Measurements from ENCODE around the gene TBC1D24. TPM values are rescaled to one million over a fixed set of nuclear protein-coding genes. Genes with fewer than 3 reads are reported as not detected.
"Not testable (repeated sequence)": the region's sequence is repeated elsewhere in the genome, so short reads cannot be mapped to it uniquely, and the experiment has no call there.

TBC1D24 gene
- total RNA-seq, 3 donors from 2014 or later: 6.9 to 14.3 (median 8.5) TPM

DNA sequence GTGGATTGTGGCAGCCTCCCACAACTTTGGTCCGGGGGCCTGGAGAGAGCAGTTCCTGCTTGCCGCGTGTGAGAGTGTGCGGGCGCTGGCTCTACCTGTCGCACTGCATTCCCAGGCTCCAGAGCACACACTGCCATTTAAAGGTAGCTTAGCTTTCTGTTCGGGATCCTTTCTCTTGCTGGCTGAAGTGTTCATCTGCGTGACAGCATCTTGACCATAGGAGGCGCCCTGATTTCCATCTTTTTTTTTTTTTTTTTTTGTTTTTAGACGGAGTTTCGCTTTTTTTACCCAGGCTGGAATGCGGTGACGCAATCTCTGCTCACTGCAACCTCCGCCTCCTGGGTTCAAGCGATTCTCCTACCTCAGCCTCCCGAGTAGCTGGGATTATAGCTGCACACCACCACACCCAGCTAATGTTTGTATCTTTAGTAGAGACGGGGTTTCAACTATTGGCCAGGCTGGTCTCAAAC is 76.5 kb downstream of the TBC1D24 start:
- H3K4me3 ChIP-seq; H3K36me3 ChIP-seq (ENCODE audit: low read depth); intact Hi-C loops (cut with DNase I, micrococcal nuclease); H3K9me3 ChIP-seq; H3K4me1 ChIP-seq (ENCODE audit: low read depth): not testable (repeated sequence)
- ATAC-seq (peak; percentile 48), DNase-seq (peak in 2 of 3 donors; percentile 5 to 29)

GRCh38 chr16:2554709-2555425 is 79.9 kb downstream of the TBC1D24 start:
- H3K9me3 ChIP-seq; H3K4me1 ChIP-seq (ENCODE audit: low read depth); intact Hi-C loops (cut with DNase I, micrococcal nuclease); H3K4me3 ChIP-seq; H3K36me3 ChIP-seq (ENCODE audit: low read depth); DNase-seq; ATAC-seq: not testable (repeated sequence)

Small RNA genes within 50 kb of the gene (microRNA-seq; reads per million reads assigned to microRNA genes)
- not detected for gene MIR3178
- gene MIR6767: not detected
- not detected for gene MIR6768

Other genes with a start within 250 kb of the TBC1D24 start
- gene DNASE1L2, start 238.7 kb upstream of the TBC1D24 start, total RNA-seq: 1 to 10 TPM in 2 of 3 donors, under 1 TPM in 1; 0.87 to 1.9 (median 1.1) TPM
- gene ECI1, start 223.5 kb upstream of the TBC1D24 start, total RNA-seq: 100 to 1,000 TPM in 1 of 3 donors, 10 to 100 TPM in 2; 88.5 to 129 (median 95.5) TPM
- 100 to 1,000 TPM; 125 to 144 (median 125) TPM for gene RNPS1, start 207.0 kb upstream of the TBC1D24 start, total RNA-seq
- 10 to 100 TPM in 1 of 3 donors, 1 to 10 TPM in 2; 3.0 to 13.5 (median 3.4) TPM for gene ABCA3, start 134.4 kb upstream of the TBC1D24 start, total RNA-seq
- gene CCNF, start 45.7 kb upstream of the TBC1D24 start, total RNA-seq: 10 to 100 TPM in 1 of 3 donors, 1 to 10 TPM in 2; 3.4 to 12.7 (median 3.7) TPM
- gene TEDC2, start 15.0 kb upstream of the TBC1D24 start, total RNA-seq: 1 to 10 TPM; 1.1 to 5.5 (median 2.8) TPM
- under 1 TPM in 1 of 3 donors, not detected in 2; 0.44 TPM for gene NTN3, start 3.8 kb upstream of the TBC1D24 start, total RNA-seq
- gene ATP6V0C, start 38.8 kb downstream of the TBC1D24 start, total RNA-seq: 100 to 1,000 TPM; 171 to 261 (median 201) TPM
- 10 to 100 TPM; 33.6 to 51.2 (median 38.4) TPM for gene AMDHD2, start 45.2 kb downstream of the TBC1D24 start, total RNA-seq
- gene CEMP1, start 56.3 kb downstream of the TBC1D24 start, total RNA-seq: 1 to 10 TPM in 1 of 3 donors, under 1 TPM in 1, not detected in 1; 0.89 to 1.2 TPM
- 10 to 100 TPM; 73.3 to 79.6 (median 79.3) TPM for gene PDPK1, start 62.9 kb downstream of the TBC1D24 start, total RNA-seq
- 10 to 100 TPM; 28.2 to 80.7 (median 48.5) TPM for gene KCTD5, start 207.4 kb downstream of the TBC1D24 start, total RNA-seq
- 1 to 10 TPM; 1.1 to 2.2 (median 1.4) TPM for gene PRSS27, start 245.1 kb downstream of the TBC1D24 start, total RNA-seq